Colonic mucosa (tissue), 4 donors: ENCODE results near the gene RGMA. TPM values are rescaled to one million over a fixed set of nuclear protein-coding genes. Genes with fewer than 3 reads are reported as not detected.
A peak's percentile ranks its signal among the peaks of the same experiment; 100 is the strongest.

ENCODE experiments used
- DNase-seq: peaks from one replicate; pipeline ENCODE4 v3.0.0-alpha.2; 2020
- H3K27ac ChIP-seq: fragments of 200-600 bp; one replicate; pipeline ENCODE4 v1.8.0; 2021
- H3K27me3 ChIP-seq: fragments of 200-600 bp; one replicate; pipeline ENCODE4 v1.8.0; 2021
- H3K36me3 ChIP-seq: fragments of 200-600 bp; one replicate; pipeline ENCODE4 v1.8.0; 2021
- H3K4me1 ChIP-seq: fragments of 200-600 bp; one replicate; pipeline ENCODE4 v1.8.0; 2021; ENCODE audit warnings: mild to moderate bottlenecking
- H3K4me3 ChIP-seq: fragments of 200-600 bp; one replicate; pipeline ENCODE4 v1.8.0; 2021
- H3K9ac ChIP-seq, 2 donors: one replicate each; pipeline ENCODE4 v1.7.0; 2013; ENCODE audit warnings: control low read depth in 2 of 2, low read depth in 2 of 2, low read length in 2 of 2
- H3K9me3 ChIP-seq: fragments of 200-600 bp; one replicate; pipeline ENCODE4 v1.8.0; 2021
- CTCF ChIP-seq: fragments of 200-600 bp; IDR thresholded peaks from one replicate; pipeline ENCODE4 v1.8.0; 2022; ENCODE audit warnings: antibody characterized with exemption, mild to moderate bottlenecking
- intact Hi-C: fragments of 100-400 bp; cut with DNase I; formaldehyde crosslinking; loops from one replicate; pipeline ENCODE4 v1.14.1; 2022
- total RNA-seq, 2 donors: library from RNA; stranded (reverse); fragmentation: NEBNext Ultra II Directional in 1 of 2; extraction: Animal tissue kit (Norgen Biotek cat#: 25700) in 1 of 2; gene quantifications; one replicate each; pipeline ENCODE4 v1.2.1, GENCODE V29; 2021
- donor health status: healthy.
- donor health status: DM: no; HTN: no; CAD: no.
- donor health status: DM: no; HTN: no; CAD: no.

RGMA gene
- total RNA-seq = 10 to 100 TPM in 1 of 2 donors, 1 to 10 TPM in 1; 4.2 to 12.4 TPM

- no peaks in the 10 kb centered on the region for H3K36me3 ChIP-seq
- DNase-seq = no peak
- H3K9ac ChIP-seq = peak within 1 kb of the TSS in 1 of 2 donors; percentile 28
- H3K27me3 ChIP-seq = peaks cover 43% of the 10 kb centered on the region
- no peak for TF ChIP-seq CTCF
- no peaks in the 10 kb centered on the region for H3K9me3 ChIP-seq
- H3K4me1 ChIP-seq = peaks cover 8% of the 10 kb centered on the region
- peak within 1 kb of the TSS; percentile 22 for H3K27ac ChIP-seq
- intact Hi-C loops = loop anchor here (5.0 kb wide), 1 partner anchor 1033 kb away; no protein-coding TSS in a partner anchor
- peak within 1 kb of the TSS; percentile 48 for H3K4me3 ChIP-seq
Measured at GRCh38 chr15:93088981-93089726, at the start of gene RGMA. Gene RGMA, minus strand, starts transcription at chr15:93089211. Its CDS starts 279 bp downstream, at chr15:93088932.

GRCh38 chr15:93136606-93137005 is 47.6 kb upstream of the RGMA start:
- Histone ChIP-seq H3K4me3 (no peak overlapping the region), H3K9me3 (no peaks in the 10 kb centered on the region), H3K4me1 (no peaks in the 10 kb centered on the region), H3K27ac (no peak overlapping the region), H3K36me3 (no peaks in the 10 kb centered on the region), H3K9ac (no peak overlapping the region), H3K27me3 (no peaks in the 10 kb centered on the region)
- no peak for DNase-seq
- intact Hi-C loops = no loop called here
- no peak for TF ChIP-seq CTCF

- no peaks in the 10 kb centered on the region for H3K36me3 ChIP-seq
- no peak for TF ChIP-seq CTCF
- no peaks in the 10 kb centered on the region for H3K9me3 ChIP-seq
- H3K9ac ChIP-seq = no peak overlapping the region
- DNase-seq = no peak
- no peaks in the 10 kb centered on the region for H3K4me1 ChIP-seq
- H3K27ac ChIP-seq = no peak overlapping the region
- H3K4me3 ChIP-seq = no peak overlapping the region
- no peaks in the 10 kb centered on the region for H3K27me3 ChIP-seq
- intact Hi-C loops = no loop called here
Measured at GRCh38 chr15:93135997-93136397, 47.0 kb upstream of the RGMA start.

GRCh38 chr15:93135459-93135858 is 46.4 kb upstream of the RGMA start:
- H3K36me3 ChIP-seq = no peaks in the 10 kb centered on the region
- no peak overlapping the region for H3K9ac ChIP-seq
- intact Hi-C loops = no loop called here
- no peaks in the 10 kb centered on the region for H3K9me3 ChIP-seq
- H3K4me3 ChIP-seq = no peak overlapping the region
- no peak for TF ChIP-seq CTCF
- H3K27ac ChIP-seq = no peak overlapping the region
- H3K27me3 ChIP-seq = no peaks in the 10 kb centered on the region
- no peak for DNase-seq
- no peaks in the 10 kb centered on the region for H3K4me1 ChIP-seq

- Histone ChIP-seq H3K9ac (no peak overlapping the region), H3K27me3 (no peaks in the 10 kb centered on the region), H3K4me3 (no peak overlapping the region), H3K9me3 (no peaks in the 10 kb centered on the region), H3K36me3 (no peaks in the 10 kb centered on the region), H3K27ac (no peak overlapping the region), H3K4me1 (no peaks in the 10 kb centered on the region)
- intact Hi-C loops = no loop called here
- no peak for DNase-seq
- no peak for TF ChIP-seq CTCF
Measured at GRCh38 chr15:93131485-93132095, 42.6 kb upstream of the RGMA start.
